Myocyte (in vitro differentiated cells): ENCODE results near the gene ABCF1. TPM values are rescaled to one million over a fixed set of nuclear protein-coding genes. Genes with fewer than 3 reads are reported as not detected.

ENCODE experiments used
- DNase-seq: peaks from one replicate; pipeline ENCODE4 v3.0.0-alpha.2; 2012; ENCODE audit warnings: low read depth
- total RNA-seq: library from RNA; depleted of rRNA; stranded (reverse); fragments of >200 nt; gene quantifications from 2 replicates; pipeline ENCODE4 v1.2.3, GENCODE V29; 2014

ABCF1 gene
- total RNA-seq, 1 donor from 2014 or later, result 66.3 TPM

- DNase-seq, result peak; percentile 91
Measured at GRCh38 chr6:30556906-30557682, 14.1 kb upstream of the ABCF1 start, which contains the start of gene PRR3. Gene PRR3, plus strand, starts transcription at chr6:30557295. Its CDS starts 50 bp downstream, at chr6:30557345.

- DNase-seq, result no peak
Measured at GRCh38 chr6:30557683-30557981, 13.6 kb upstream of the ABCF1 start.

GRCh38 chr6:30560930-30561329 is 10.3 kb upstream of the ABCF1 start:
- DNase-seq, result no peak

- no peak for DNase-seq
Measured at GRCh38 chr6:30562470-30563425, 8.5 kb upstream of the ABCF1 start.

GRCh38 chr6:30564114-30564513 is 7.1 kb upstream of the ABCF1 start:
- no peak for DNase-seq

- DNase-seq, result no peak
Measured at GRCh38 chr6:30565772-30566171, 5.5 kb upstream of the ABCF1 start.

- DNase-seq, result no peak
Measured at GRCh38 chr6:30568245-30568644, 3.0 kb upstream of the ABCF1 start.

GRCh38 chr6:30570263-30570662 is 979 bp upstream of the ABCF1 start:
- no peak for DNase-seq

GRCh38 chr6:30570740-30571074 is 535 bp upstream of the ABCF1 start:
- no peak for DNase-seq

GRCh38 chr6:30571762-30572082 is 480 bp downstream of the ABCF1 start:
- no peak for DNase-seq

GRCh38 chr6:30572148-30572547 is 906 bp downstream of the ABCF1 start:
- DNase-seq, result no peak

GRCh38 chr6:30573113-30573512 is 1.9 kb downstream of the ABCF1 start:
- DNase-seq, result no peak

- no peak for DNase-seq
Measured at GRCh38 chr6:30578051-30578450, 6.8 kb downstream of the ABCF1 start.

- no peak for DNase-seq
Measured at GRCh38 chr6:30583921-30584320, 12.7 kb downstream of the ABCF1 start.

- no peak for DNase-seq
Measured at GRCh38 chr6:30589754-30590358, 18.6 kb downstream of the ABCF1 start.

GRCh38 chr6:30590509-30590908 is 19.3 kb downstream of the ABCF1 start:
- peak; percentile 59 for DNase-seq

GRCh38 chr6:30591008-30591407 is 19.8 kb downstream of the ABCF1 start:
- peak; percentile 87 for DNase-seq

- DNase-seq, result no peak
Measured at GRCh38 chr6:30592287-30592686, 21.0 kb downstream of the ABCF1 start.

- peak; percentile 86 for DNase-seq
Measured at GRCh38 chr6:30597315-30598144, 26.3 kb downstream of the ABCF1 start.

- DNase-seq, result no peak
Measured at GRCh38 chr6:30598912-30599624, 27.8 kb downstream of the ABCF1 start.
